NCI-H2196 treated with DMSO at 0.1 percent for 48 hours (cell line): ENCODE measurements around the gene RANBP3.

Experiments used
- DNase-seq: peaks from one replicate; lab custom pipeline; 2025; ENCODE audit not compliant: unreplicated experiment; lab: John Stamatoyannopoulos, UW

RANBP3 gene

GRCh38 chr19:5952193-5953029 is 25.5 kb downstream of the RANBP3 start:
- no peak for DNase-seq

GRCh38 chr19:5951338-5951861 is 26.5 kb downstream of the RANBP3 start:
- DNase-seq = no peak

- no peak for DNase-seq
Observed at GRCh38 chr19:5950741-5951140, 27.2 kb downstream of the RANBP3 start.

GRCh38 chr19:5949792-5950305 is 28.1 kb downstream of the RANBP3 start:
- DNase-seq = peak; percentile 92

GRCh38 chr19:5948752-5949564 is 29.0 kb downstream of the RANBP3 start:
- DNase-seq = no peak

GRCh38 chr19:5947435-5947834 is 30.5 kb downstream of the RANBP3 start:
- no peak for DNase-seq

- DNase-seq = no peak
Observed at GRCh38 chr19:5943623-5944022, 34.3 kb downstream of the RANBP3 start.

- no peak for DNase-seq
Observed at GRCh38 chr19:5943045-5943444, 34.9 kb downstream of the RANBP3 start.

- DNase-seq = no peak
Observed at GRCh38 chr19:5941673-5942072, 36.3 kb downstream of the RANBP3 start.

GRCh38 chr19:5940260-5941208 is 37.4 kb downstream of the RANBP3 start:
- no peak for DNase-seq

- no peak for DNase-seq
Observed at GRCh38 chr19:5937550-5937949, 40.4 kb downstream of the RANBP3 start.

GRCh38 chr19:5936292-5936592 is 41.7 kb downstream of the RANBP3 start:
- no peak for DNase-seq

GRCh38 chr19:5935473-5936291 is 42.3 kb downstream of the RANBP3 start:
- no peak for DNase-seq

- DNase-seq = no peak
Observed at GRCh38 chr19:5934774-5935472, 43.0 kb downstream of the RANBP3 start.

GRCh38 chr19:5934069-5934401 is 43.9 kb downstream of the RANBP3 start:
- no peak for DNase-seq

GRCh38 chr19:5933391-5934068 is 44.4 kb downstream of the RANBP3 start:
- no peak for DNase-seq

- DNase-seq = no peak
Observed at GRCh38 chr19:5932609-5933262, 45.2 kb downstream of the RANBP3 start.

- DNase-seq = no peak
Observed at GRCh38 chr19:5932146-5932545, 45.8 kb downstream of the RANBP3 start.
